ENCODE results near the gene UNK.
A peak's percentile ranks its signal among the peaks of the same experiment; 100 is the strongest.
"Not testable (repeated sequence)": the region's sequence is repeated elsewhere in the genome, so short reads cannot be mapped to it uniquely, and the experiment has no call there.

Gene UNK

GRCh38 chr17:75777296-75777922, 7.2 kb upstream of the UNK start:
- no peaks in the 10 kb centered on the region for H3K27me3 ChIP-seq (ENCODE audit: low read depth, low read length)
- no peaks in the 10 kb centered on the region for H3K9me3 ChIP-seq (ENCODE audit: insufficient read depth, low read length)
- no peak overlapping the region for H2AFZ ChIP-seq (ENCODE audit: low read depth, low read length)
- no peak overlapping the region for H3K9ac ChIP-seq (ENCODE audit: low read length)
- peaks cover 20% of the 10 kb centered on the region for H3K4me1 ChIP-seq (ENCODE audit: low read length)
- H3K4me2 ChIP-seq (ENCODE audit: low read length), result no peak overlapping the region
- peaks cover 38% of the 10 kb centered on the region for H3K36me3 ChIP-seq (replicated peaks; ENCODE audit: low read depth, low read length)
- H3K27ac ChIP-seq (ENCODE audit: low read length), result no peak overlapping the region
- H3K79me2 ChIP-seq (ENCODE audit: low read length), result peaks cover 21% of the 10 kb centered on the region
- peaks cover 34% of the 10 kb centered on the region for H4K20me1 ChIP-seq (ENCODE audit: insufficient read depth, low read length)
- H3K4me3 ChIP-seq (ENCODE audit: low read length), result no peak overlapping the region
- TF ChIP-seq CTCF (IDR thresholded peaks at IDR 0.05; ENCODE audit: low read depth, low read length) (no peak), EZH2phosphoT487 (IDR thresholded peaks at IDR 0.05; ENCODE audit: low read depth) (no peak)

DNA sequence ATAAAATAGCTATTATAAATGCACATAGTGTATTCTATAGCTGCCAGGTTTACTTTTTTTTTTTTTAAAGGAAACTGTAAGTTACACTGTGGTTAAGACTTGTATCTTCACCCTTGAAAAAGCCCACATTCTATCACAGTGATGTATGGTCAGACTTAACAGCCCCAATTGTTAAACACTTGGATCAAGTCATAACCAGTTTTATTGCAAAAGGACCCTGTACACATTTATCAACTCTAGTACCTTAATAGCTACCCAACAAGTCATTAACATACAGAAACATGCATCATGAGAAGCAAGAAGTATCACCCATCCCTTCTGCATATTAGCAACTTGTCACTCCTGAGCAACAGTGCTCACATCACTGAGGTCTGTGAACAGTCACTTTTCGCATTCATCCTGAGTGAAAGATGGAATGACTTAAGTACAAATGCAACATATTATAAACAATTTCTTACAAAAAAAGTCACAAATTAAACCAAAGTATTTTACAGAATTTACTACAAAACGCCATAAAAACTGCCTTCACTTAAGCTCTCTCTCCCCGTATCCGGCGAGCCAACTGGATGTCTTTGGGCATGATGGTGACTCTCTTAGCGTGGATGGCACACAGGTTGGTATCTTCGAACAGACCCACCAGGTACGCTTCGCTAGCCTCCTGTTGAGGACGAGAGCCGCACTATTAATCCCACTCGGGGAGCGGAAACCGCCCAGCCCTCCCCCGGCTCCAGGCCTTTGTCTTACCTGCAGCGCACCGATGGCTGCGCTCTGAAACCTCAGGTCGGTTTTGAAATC, 6.3 kb upstream of the UNK start:
- Histone ChIP-seq H3K79me2 (ENCODE audit: low read length) (peaks cover 21% of the 10 kb centered on the region), H4K20me1 (ENCODE audit: insufficient read depth, low read length) (peaks cover 34% of the 10 kb centered on the region), H3K27ac (ENCODE audit: low read length) (peak overlapping the region; percentile 81), H3K4me3 (ENCODE audit: low read length) (peak overlapping the region; percentile 92), H3K9ac (ENCODE audit: low read length) (peak overlapping the region; percentile 97), H3K36me3 (replicated peaks; ENCODE audit: low read depth, low read length) (peaks cover 38% of the 10 kb centered on the region), H3K4me2 (ENCODE audit: low read length) (peak overlapping the region; percentile 83), H3K4me1 (ENCODE audit: low read length) (peaks cover 29% of the 10 kb centered on the region)
- not testable (repeated sequence) for H3K9me3 ChIP-seq (ENCODE audit: insufficient read depth, low read length); H2AFZ ChIP-seq (ENCODE audit: low read depth, low read length); H3K27me3 ChIP-seq (ENCODE audit: low read depth, low read length)

DNA sequence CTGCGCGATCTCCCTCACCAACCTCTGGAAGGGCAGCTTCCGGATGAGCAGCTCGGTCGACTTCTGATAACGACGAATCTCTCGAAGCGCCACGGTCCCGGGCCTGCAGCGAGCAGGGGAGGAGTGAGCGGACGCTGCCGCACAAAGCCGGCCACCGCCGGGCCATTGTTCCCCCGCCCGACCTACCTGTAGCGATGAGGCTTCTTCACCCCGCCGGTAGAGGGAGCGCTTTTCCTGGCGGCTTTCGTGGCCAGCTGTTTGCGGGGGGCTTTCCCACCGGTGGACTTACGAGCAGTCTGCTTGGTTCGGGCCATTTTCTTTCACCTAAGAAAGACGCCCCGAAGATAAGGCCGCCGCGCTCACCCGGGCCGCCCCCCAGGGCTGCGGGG, 5.8 kb upstream of the UNK start:
- Histone ChIP-seq H3K79me2 (ENCODE audit: low read length) (peaks cover 21% of the 10 kb centered on the region), H3K4me2 (ENCODE audit: low read length) (peak overlapping the region; percentile 83), H3K36me3 (replicated peaks; ENCODE audit: low read depth, low read length) (peaks cover 38% of the 10 kb centered on the region), H2AFZ (ENCODE audit: low read depth, low read length) (no peak overlapping the region), H3K9me3 (ENCODE audit: insufficient read depth, low read length) (peaks cover under 1% of the 10 kb centered on the region; the same call in 1 of the 2 replicates), H3K27me3 (ENCODE audit: low read depth, low read length) (no peaks in the 10 kb centered on the region), H4K20me1 (ENCODE audit: insufficient read depth, low read length) (peaks cover 34% of the 10 kb centered on the region), H3K4me1 (ENCODE audit: low read length) (peaks cover 35% of the 10 kb centered on the region), H3K9ac (ENCODE audit: low read length) (peak overlapping the region; percentile 97), H3K4me3 (ENCODE audit: low read length) (peak overlapping the region; percentile 92), H3K27ac (ENCODE audit: low read length) (peak overlapping the region; percentile 81)
- TF ChIP-seq CTCF (IDR thresholded peaks at IDR 0.05; ENCODE audit: low read depth, low read length) (peak; percentile 53), EZH2phosphoT487 (IDR thresholded peaks at IDR 0.05; ENCODE audit: low read depth) (no peak)

DNA sequence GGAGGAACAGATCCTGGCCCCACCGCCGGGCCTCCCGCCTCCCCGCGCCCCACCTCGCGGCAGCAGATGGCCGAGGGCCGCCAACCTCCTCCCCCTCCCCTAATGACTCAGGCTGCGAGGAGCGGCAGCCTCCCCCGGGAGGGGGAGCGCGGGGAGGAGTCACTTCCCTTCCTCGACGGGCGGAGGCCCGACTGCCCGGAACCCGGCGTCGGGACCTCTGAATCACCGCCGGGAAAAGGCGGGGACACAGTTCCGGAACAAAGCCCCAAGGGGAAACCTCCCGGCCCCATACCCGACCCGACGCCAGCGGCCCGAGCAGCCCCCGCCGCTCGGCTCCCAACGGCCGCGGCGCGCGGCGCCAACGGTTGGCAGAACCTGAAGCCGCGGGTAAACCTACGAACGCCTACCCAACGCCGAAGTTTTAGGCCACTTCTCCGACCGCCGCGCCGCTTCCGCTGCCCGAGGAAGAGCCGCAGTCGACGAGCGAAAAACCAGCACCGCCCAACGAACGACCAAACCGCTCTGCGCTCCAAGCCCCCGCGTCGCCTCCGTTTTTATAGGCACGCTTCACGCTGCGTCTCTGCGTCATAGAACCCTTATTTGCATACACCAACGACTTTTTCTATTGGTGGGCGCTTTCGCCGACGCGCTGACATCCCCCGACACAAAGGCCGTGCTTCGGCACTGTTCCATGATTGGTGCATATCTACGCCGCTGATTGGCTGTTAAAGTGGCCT, 5.2 kb upstream of the UNK start:
- peak overlapping the region; percentile 81 for H3K27ac ChIP-seq (ENCODE audit: low read length)
- no peak overlapping the region for H2AFZ ChIP-seq (ENCODE audit: low read depth, low read length)
- H3K36me3 ChIP-seq (replicated peaks; ENCODE audit: low read depth, low read length), result peaks cover 38% of the 10 kb centered on the region
- TF ChIP-seq EZH2phosphoT487 (IDR thresholded peaks at IDR 0.05; ENCODE audit: low read depth), result no peak
- no peak; the same call in 1 of the 2 replicates for TF ChIP-seq CTCF (IDR thresholded peaks at IDR 0.05; ENCODE audit: low read depth, low read length)
- H3K79me2 ChIP-seq (ENCODE audit: low read length), result peaks cover 21% of the 10 kb centered on the region
- no peaks in the 10 kb centered on the region for H3K27me3 ChIP-seq (ENCODE audit: low read depth, low read length)
- H3K9ac ChIP-seq (ENCODE audit: low read length), result peak overlapping the region; percentile 97
- H3K9me3 ChIP-seq (ENCODE audit: insufficient read depth, low read length), result peaks cover 4% of the 10 kb centered on the region; the same call in 1 of the 2 replicates
- H3K4me1 ChIP-seq (ENCODE audit: low read length), result peaks cover 39% of the 10 kb centered on the region
- H4K20me1 ChIP-seq (ENCODE audit: insufficient read depth, low read length), result peaks cover 34% of the 10 kb centered on the region
- peak overlapping the region; percentile 83 for H3K4me2 ChIP-seq (ENCODE audit: low read length)
- peak overlapping the region; percentile 92 for H3K4me3 ChIP-seq (ENCODE audit: low read length)

All from OCI-LY3 (cell line).